Measurements from ENCODE around the gene SNX32.
A peak's percentile ranks its signal among the peaks of the same experiment; 100 is the strongest.

Gene SNX32

DNA sequence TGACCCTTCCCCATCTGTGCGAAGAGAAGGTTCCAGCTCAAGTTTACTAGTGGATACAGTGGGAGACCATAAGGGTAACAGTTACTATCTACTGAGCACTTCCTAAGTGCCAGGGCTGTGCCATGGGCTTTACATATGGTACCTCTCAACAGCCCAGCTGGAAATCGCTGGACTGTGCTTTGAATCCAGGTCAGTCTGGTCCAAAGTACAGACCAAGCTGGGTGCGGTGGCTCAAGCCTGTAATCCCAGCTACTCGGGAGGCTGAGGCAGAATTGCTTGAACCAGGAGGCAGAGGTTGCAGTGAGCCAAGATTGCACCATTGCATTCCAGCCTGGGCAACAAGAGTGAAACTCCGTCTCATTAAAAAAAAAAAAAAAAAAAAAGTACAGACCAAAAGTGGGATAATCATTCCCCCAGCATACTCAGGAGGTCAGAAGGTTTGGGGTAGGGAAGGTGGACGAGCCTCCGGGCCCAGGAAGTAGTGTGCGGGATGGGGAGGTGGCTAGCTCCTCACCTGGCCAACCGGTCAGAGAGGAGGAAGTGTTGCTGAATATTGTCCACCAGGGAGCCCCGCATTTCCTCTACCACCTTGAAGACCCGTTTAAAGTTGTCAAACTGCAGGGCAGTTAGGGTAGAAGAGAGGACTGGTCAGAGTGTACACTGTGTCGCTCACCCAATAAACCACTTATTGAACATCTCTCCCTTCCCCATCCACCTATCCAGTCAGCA is 52.2 kb downstream of the SNX32 start:
- Histone ChIP-seq H3K4me1 (ENCODE audit: low read length) (peaks cover 22% of the 10 kb centered on the region), H2AFZ (ENCODE audit: low read depth, low read length) (no peak overlapping the region), H3K4me2 (ENCODE audit: low read length) (no peak overlapping the region), H4K20me1 (ENCODE audit: insufficient read depth, low read length) (no peaks in the 10 kb centered on the region), H3K27ac (ENCODE audit: low read length) (no peak overlapping the region), H3K36me3 (replicated peaks; ENCODE audit: low read depth, low read length) (peaks cover 43% of the 10 kb centered on the region), H3K9ac (ENCODE audit: low read length) (no peak overlapping the region), H3K4me3 (ENCODE audit: low read length) (no peak overlapping the region), H3K79me2 (ENCODE audit: low read length) (peaks cover 15% of the 10 kb centered on the region), H3K27me3 (ENCODE audit: low read depth, low read length) (no peaks in the 10 kb centered on the region), H3K9me3 (ENCODE audit: insufficient read depth, low read length) (no peaks in the 10 kb centered on the region)
- no peak for TF ChIP-seq EZH2phosphoT487 (IDR thresholded peaks at IDR 0.05; ENCODE audit: low read depth)
- TF ChIP-seq, protein P1, sequence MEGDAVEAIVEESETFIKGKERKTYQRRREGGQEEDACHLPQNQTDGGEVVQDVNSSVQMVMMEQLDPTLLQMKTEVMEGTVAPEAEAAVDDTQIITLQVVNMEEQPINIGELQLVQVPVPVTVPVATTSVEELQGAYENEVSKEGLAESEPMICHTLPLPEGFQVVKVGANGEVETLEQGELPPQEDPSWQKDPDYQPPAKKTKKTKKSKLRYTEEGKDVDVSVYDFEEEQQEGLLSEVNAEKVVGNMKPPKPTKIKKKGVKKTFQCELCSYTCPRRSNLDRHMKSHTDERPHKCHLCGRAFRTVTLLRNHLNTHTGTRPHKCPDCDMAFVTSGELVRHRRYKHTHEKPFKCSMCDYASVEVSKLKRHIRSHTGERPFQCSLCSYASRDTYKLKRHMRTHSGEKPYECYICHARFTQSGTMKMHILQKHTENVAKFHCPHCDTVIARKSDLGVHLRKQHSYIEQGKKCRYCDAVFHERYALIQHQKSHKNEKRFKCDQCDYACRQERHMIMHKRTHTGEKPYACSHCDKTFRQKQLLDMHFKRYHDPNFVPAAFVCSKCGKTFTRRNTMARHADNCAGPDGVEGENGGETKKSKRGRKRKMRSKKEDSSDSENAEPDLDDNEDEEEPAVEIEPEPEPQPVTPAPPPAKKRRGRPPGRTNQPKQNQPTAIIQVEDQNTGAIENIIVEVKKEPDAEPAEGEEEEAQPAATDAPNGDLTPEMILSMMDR (IDR thresholded peaks at IDR 0.05; ENCODE audit: low read depth, low read length), result no peak

DNA sequence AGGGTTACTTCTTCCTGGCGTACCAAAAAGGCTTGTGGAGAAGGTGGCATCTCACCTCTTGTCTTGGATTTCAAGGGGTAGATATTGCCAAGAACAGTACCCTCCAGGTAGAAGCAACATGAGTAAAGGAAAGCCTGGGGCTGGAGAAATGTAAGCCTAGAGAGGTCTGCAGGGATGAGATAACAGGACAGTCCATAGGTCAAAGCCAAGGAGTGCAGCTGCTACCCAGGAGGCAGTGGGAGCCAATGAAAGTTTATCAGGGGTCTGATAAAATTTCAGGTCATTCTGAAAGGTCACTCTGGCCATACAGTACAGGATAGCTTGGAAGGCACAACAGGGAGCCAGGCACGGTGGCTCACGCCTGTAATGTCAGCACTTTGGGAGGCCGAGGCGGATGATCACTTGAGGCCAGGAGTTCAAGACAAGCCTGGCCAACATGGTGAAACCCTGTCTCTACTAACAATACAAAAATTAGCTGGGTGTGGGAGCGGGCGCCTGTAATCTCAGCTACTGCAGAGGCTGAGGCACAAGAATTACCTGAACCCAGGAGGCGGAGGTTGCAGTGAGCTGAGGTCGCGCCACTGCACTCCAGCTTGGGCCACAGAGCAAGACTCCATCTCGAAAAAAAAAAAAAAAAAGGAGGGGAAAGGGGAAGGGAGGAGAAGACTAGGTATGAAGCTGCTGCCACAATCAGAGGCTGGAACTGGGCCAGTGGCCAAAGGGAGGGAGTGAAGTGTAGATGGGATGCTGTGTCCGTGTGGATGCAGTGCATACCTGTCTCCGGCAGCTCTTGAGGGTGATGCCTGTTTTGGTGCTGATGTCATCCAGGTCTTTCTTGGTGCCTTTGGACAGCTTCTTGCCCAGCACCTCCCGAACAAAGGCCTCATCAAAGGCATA is 53.3 kb downstream of the SNX32 start:
- Histone ChIP-seq H3K27ac (ENCODE audit: low read length) (no peak overlapping the region), H3K4me1 (ENCODE audit: low read length) (peaks cover 22% of the 10 kb centered on the region), H3K9me3 (ENCODE audit: insufficient read depth, low read length) (no peaks in the 10 kb centered on the region), H3K9ac (ENCODE audit: low read length) (peak overlapping the region; percentile 87), H3K4me2 (ENCODE audit: low read length) (peak overlapping the region; percentile 95), H3K4me3 (ENCODE audit: low read length) (peak overlapping the region; percentile 92), H3K36me3 (replicated peaks; ENCODE audit: low read depth, low read length) (peaks cover 39% of the 10 kb centered on the region), H3K27me3 (ENCODE audit: low read depth, low read length) (no peaks in the 10 kb centered on the region), H3K79me2 (ENCODE audit: low read length) (peaks cover 26% of the 10 kb centered on the region), H2AFZ (ENCODE audit: low read depth, low read length) (no peak overlapping the region), H4K20me1 (ENCODE audit: insufficient read depth, low read length) (peaks cover 5% of the 10 kb centered on the region; the same call in 1 of the 2 replicates)
- TF ChIP-seq EZH2phosphoT487 (IDR thresholded peaks at IDR 0.05; ENCODE audit: low read depth), result no peak
- TF ChIP-seq, protein P1 (IDR thresholded peaks at IDR 0.05; ENCODE audit: low read depth, low read length), result no peak

DNA sequence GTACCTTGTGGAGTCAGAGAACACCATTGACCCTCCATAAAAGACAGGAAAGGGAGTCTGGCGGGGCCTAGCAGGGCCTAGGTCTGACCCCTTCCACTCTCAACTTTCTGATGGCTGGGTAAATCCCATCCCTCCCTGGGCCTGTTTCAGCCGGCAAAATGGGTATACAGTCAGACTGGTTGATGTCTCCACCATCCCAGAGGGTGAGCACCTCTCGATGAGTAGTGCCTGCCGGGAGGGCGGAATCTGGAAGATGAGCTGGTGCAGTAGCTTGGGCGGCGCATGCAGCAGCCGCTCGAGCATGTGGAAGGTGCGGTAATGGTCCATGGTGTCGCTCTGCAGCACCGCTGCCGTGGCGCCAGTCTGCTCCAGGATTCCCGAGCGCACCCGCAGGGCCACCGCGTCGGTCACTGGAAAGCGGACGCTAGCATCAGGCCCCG is 54.0 kb downstream of the SNX32 start:
- Histone ChIP-seq H3K4me3 (ENCODE audit: low read length) (peak overlapping the region; percentile 92), H3K27ac (ENCODE audit: low read length) (peak overlapping the region; percentile 55), H3K4me1 (ENCODE audit: low read length) (peaks cover 28% of the 10 kb centered on the region), H3K9ac (ENCODE audit: low read length) (peak overlapping the region; percentile 87), H3K79me2 (ENCODE audit: low read length) (peaks cover 33% of the 10 kb centered on the region), H3K36me3 (replicated peaks; ENCODE audit: low read depth, low read length) (peaks cover 33% of the 10 kb centered on the region), H4K20me1 (ENCODE audit: insufficient read depth, low read length) (peaks cover 12% of the 10 kb centered on the region; the same call in 1 of the 2 replicates), H3K27me3 (ENCODE audit: low read depth, low read length) (no peaks in the 10 kb centered on the region), H2AFZ (ENCODE audit: low read depth, low read length) (peak overlapping the region; percentile 85), H3K4me2 (ENCODE audit: low read length) (peak overlapping the region; percentile 95), H3K9me3 (ENCODE audit: insufficient read depth, low read length) (no peaks in the 10 kb centered on the region)
- TF ChIP-seq, protein P1 (IDR thresholded peaks at IDR 0.05; ENCODE audit: low read depth, low read length), result no peak
- no peak for TF ChIP-seq EZH2phosphoT487 (IDR thresholded peaks at IDR 0.05; ENCODE audit: low read depth)

All from OCI-LY3 (cell line).